Upper lobe of left lung (tissue), 4 donors: ENCODE measurements around the gene MTMR1.

ENCODE experiments used
- EP300 ChIP-seq, 4 donors: sonication (generic); formaldehyde crosslinking; IDR thresholded peaks; one replicate each; pipeline ENCODE4 v1.5.1; 2017; ENCODE audit warnings: antibody characterized with exemption in 4 of 4, control low read depth in 2 of 4
- POLR2A ChIP-seq, 4 donors: fragments of 450-650 bp; IDR thresholded peaks; one replicate each; pipeline ENCODE4 v1.5.1; 2016 to 2017; ENCODE audit warnings: antibody characterized with exemption in 4 of 4, mild to moderate bottlenecking in 2 of 4
- TF ChIP-seq, protein P1 (sequence below), 6 experiments: fragments of 450-650 bp in 4 of 6; fragments of 200-600 bp in 2 of 6; sonication (generic) in 2 of 6; IDR thresholded peaks; one replicate each; pipeline ENCODE4 v1.5.1; 2016 to 2019; ENCODE audit warnings: antibody characterized with exemption in 6 of 6

DNA sequence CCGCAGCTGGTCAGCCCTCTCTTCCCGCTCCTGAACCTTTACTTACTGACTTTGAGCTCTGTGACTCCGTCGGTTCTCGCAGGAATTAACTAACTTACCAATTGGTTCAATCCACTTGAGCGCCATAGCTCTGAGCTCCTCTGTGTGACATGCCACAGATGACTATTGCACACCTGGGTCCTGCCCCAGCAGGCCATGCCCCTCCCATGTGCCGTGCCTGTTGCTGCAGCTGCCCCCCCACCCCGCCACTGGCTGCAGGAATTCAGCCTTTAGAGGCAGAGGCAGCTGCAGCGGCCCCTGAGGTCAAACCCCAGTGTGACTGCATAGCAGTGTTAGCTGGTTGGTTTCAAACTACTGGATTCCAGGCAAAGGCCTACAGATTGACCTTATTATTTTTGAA is 70.6 kb downstream of the MTMR1 start:
- no peak for TF ChIP-seq POLR2A (IDR thresholded peaks at IDR 0.05)
- TF ChIP-seq, protein P1, sequence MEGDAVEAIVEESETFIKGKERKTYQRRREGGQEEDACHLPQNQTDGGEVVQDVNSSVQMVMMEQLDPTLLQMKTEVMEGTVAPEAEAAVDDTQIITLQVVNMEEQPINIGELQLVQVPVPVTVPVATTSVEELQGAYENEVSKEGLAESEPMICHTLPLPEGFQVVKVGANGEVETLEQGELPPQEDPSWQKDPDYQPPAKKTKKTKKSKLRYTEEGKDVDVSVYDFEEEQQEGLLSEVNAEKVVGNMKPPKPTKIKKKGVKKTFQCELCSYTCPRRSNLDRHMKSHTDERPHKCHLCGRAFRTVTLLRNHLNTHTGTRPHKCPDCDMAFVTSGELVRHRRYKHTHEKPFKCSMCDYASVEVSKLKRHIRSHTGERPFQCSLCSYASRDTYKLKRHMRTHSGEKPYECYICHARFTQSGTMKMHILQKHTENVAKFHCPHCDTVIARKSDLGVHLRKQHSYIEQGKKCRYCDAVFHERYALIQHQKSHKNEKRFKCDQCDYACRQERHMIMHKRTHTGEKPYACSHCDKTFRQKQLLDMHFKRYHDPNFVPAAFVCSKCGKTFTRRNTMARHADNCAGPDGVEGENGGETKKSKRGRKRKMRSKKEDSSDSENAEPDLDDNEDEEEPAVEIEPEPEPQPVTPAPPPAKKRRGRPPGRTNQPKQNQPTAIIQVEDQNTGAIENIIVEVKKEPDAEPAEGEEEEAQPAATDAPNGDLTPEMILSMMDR (IDR thresholded peaks at IDR 0.05) = no peak
- no peak for TF ChIP-seq EP300 (IDR thresholded peaks at IDR 0.05)
